ENCODE results near the gene PPDPF. TPM values are rescaled to one million over a fixed set of nuclear protein-coding genes. Genes with fewer than 3 reads are reported as not detected.

PPDPF gene
- total and polyA plus RNA-seq, 2 of the 8 experiments (the other 6 are each of a cell fraction or from before 2014, with no cell fraction given), result 30.5 to 138 TPM

GRCh38 chr20:63502671-63503172 is 17.8 kb upstream of the PPDPF start:
- Histone ChIP-seq H3K56ac (replicated peaks; ENCODE audit: insufficient read length, low read depth, low read length) (no peak overlapping the region), H3K23me2 (ENCODE audit: low read depth, low read length) (peaks cover 3% of the 10 kb centered on the region; the same call in 1 of the 2 replicates), H3K9ac (replicated peaks in 1 of 4; ENCODE audit: extremely low read depth in 1 of 4, low read depth in 3 of 4, low read length in 3 of 4) (no peak overlapping the region), H4K91ac (replicated peaks; ENCODE audit: insufficient read length, low read length) (no peak overlapping the region), H2BK5ac (ENCODE audit: low read depth, low read length) (no peak overlapping the region), H4K5ac (ENCODE audit: insufficient read length, low read depth, low read length) (no peak overlapping the region), H3K27me3 (replicated peaks in 1 of 4; ENCODE audit: control insufficient read depth in 3 of 4, extremely low read depth in 1 of 4, insufficient read depth in 3 of 4, low read length in 3 of 4) (peaks cover 10 to 25% (median 20%) of the 10 kb centered on the region in 4 experiments), H3K4ac (replicated peaks; ENCODE audit: insufficient read length, low read depth, low read length) (no peak overlapping the region), H3K14ac (ENCODE audit: insufficient read length) (no peak overlapping the region), H3K27ac (ENCODE audit: low read depth, low read length) (no peak overlapping the region), H3K79me2 (ENCODE audit: control insufficient read depth in 1 of 2, insufficient read depth in 2 of 2, low read length in 2 of 2) (no peaks in the 10 kb centered on the region), H3K4me2 (ENCODE audit: insufficient read depth in 1 of 2, low read depth in 2 of 2, low read length in 2 of 2) (0 out of 4 replicates have a peak overlapping the region, but pooled peaks of 1 of the 2 experiments have one; percentile 38), H3K4me1 (replicated peaks in 1 of 4; ENCODE audit: control insufficient read depth in 3 of 4, insufficient read depth in 4 of 4, low read length in 3 of 4) (peaks cover 0 to 20% (median 13%) of the 10 kb centered on the region in 4 experiments; a peak in 6 of 7 replicates), H4K8ac (ENCODE audit: extremely low read depth, insufficient read depth, low read length) (peak overlapping the region; percentile 94; the same call in 1 of the 2 replicates), H2BK20ac (ENCODE audit: low read length) (no peak overlapping the region), H3K36me3 (ENCODE audit: control insufficient read depth in 2 of 4, insufficient read depth in 4 of 4, low read length in 3 of 4) (no peaks in the 10 kb centered on the region), H3K9me3 (ENCODE audit: insufficient read depth in 2 of 2, low read depth in 1 of 2, low read length in 1 of 2) (peaks cover 0 to 6% of the 10 kb centered on the region in 2 experiments; a peak in 2 of 4 replicates), H2BK12ac (ENCODE audit: low read depth, low read length) (0 out of 2 replicates have a peak overlapping the region, but pooled peaks have one; percentile 17), H4K20me1 (replicated peaks in 1 of 2; ENCODE audit: control insufficient read depth in 1 of 2, insufficient read depth in 2 of 2, low read length in 2 of 2) (peaks cover 0 to 1% of the 10 kb centered on the region in 2 experiments), H3K79me1 (ENCODE audit: low read depth, low read length) (no peaks in the 10 kb centered on the region), H2BK120ac (replicated peaks; ENCODE audit: low read depth, low read length) (no peak overlapping the region), H2AFZ (ENCODE audit: low read length) (no peak overlapping the region), H2AK5ac (ENCODE audit: low read depth, low read length) (no peak overlapping the region), H2BK15ac (ENCODE audit: low read length) (no peak overlapping the region), H3K18ac (ENCODE audit: extremely low read depth, low read length) (no peak overlapping the region; the same call in 1 of the 2 replicates), H3K4me3 (ENCODE audit: extremely low read depth in 1 of 4, insufficient read depth in 2 of 4, low read depth in 3 of 4, low read length in 4 of 4) (peak overlapping the region in 1 of 4 experiments; percentile 45; a peak in 1 of 8 replicates), H3K23ac (ENCODE audit: insufficient read length) (no peak overlapping the region)
- 83% methylated on average over 14 of the region's 15 CpGs; no CpG with 5 or more reads in 1 of the 2 experiments for WGBS, 2 experiments (ENCODE audit: extremely low coverage in 1 of 2, insufficient coverage in 1 of 2, insufficient read length in 1 of 2, insufficient replicate concordance in 2 of 2, low coverage in 1 of 2, low lambda C conversion rate in 2 of 2, missing lambda C conversion rate in 1 of 2)
- ChIA-PET POLR2A (ENCODE audit: partially characterized antibody) (interaction anchor here (0.6 to 2.0 kb wide), 3 partner anchors 19 to 388 kb away, joined by 5 to 6 read pairs (median 5); partner anchors contain the start of gene PTK6), CTCF (ENCODE audit: partially characterized antibody) (interaction anchor here (1.0 to 1.7 kb wide), 3 partner anchors 9 to 21 kb away, joined by 3 to 6 read pairs (median 3); no protein-coding TSS in a partner anchor)
- DNase-seq (ENCODE audit: low read depth in 1 of 2, low spot score in 2 of 2) (peak in 1 of 2 experiments; percentile 51), FAIRE-seq (no peak)
- TF ChIP-seq RAD21 (IDR thresholded peaks at IDR 0.05 in 1 of 2, conservative IDR thresholded peaks at IDR 0.05 in 1 of 2; ENCODE audit: low read depth in 2 of 2, low read length in 2 of 2), result no peak
- no peak for TF ChIP-seq SRF (IDR thresholded peaks at IDR 0.05; ENCODE audit: low read depth, low read length)
- no peak for TF ChIP-seq JUN (IDR thresholded peaks at IDR 0.05; ENCODE audit: low read depth, low read length)
- TF ChIP-seq CREB1 (IDR thresholded peaks at IDR 0.05), result no peak
- TF ChIP-seq CEBPB (IDR thresholded peaks at IDR 0.05; ENCODE audit: low read depth, low read length), result no peak
- no peak for TF ChIP-seq SP4 (IDR thresholded peaks at IDR 0.05; ENCODE audit: low read length)
- TF ChIP-seq BCL11A (IDR thresholded peaks at IDR 0.05; ENCODE audit: low read depth in 2 of 2, low read length in 2 of 2), result no peak
- TF ChIP-seq ASH2L (IDR thresholded peaks at IDR 0.05; ENCODE audit: low read length), result no peak
- no peak for TF ChIP-seq CTBP2 (IDR thresholded peaks at IDR 0.05; ENCODE audit: borderline replicate concordance, insufficient read depth, insufficient read length, low read length)
- no peak for TF ChIP-seq SIRT6 (IDR thresholded peaks at IDR 0.05; ENCODE audit: low read length)
- no peak for TF ChIP-seq MAX (IDR thresholded peaks at IDR 0.05)
- TF ChIP-seq KDM4A (IDR thresholded peaks at IDR 0.05; ENCODE audit: low read depth, low read length, severe bottlenecking), result no peak
- no peak for TF ChIP-seq SIN3A (conservative IDR thresholded peaks at IDR 0.05 in 1 of 2, IDR thresholded peaks at IDR 0.05 in 1 of 2; ENCODE audit: low read depth in 1 of 2, low read length in 2 of 2)

All from H1 (cell line).